Stomach smooth muscle (tissue), 2 donors: ENCODE data around the gene GPC4.

ENCODE experiments used
- H3K27ac ChIP-seq: one replicate; pipeline ENCODE4 v1.7.0; 2013; ENCODE audit warnings: mild to moderate bottlenecking, low read length, inconsistent platforms
- H3K27me3 ChIP-seq, 2 donors: one replicate each; pipeline ENCODE4 v1.7.0; 2013; ENCODE audit warnings: low read length in 2 of 2; ENCODE audit not compliant: insufficient read depth in 2 of 2, control insufficient read depth in 1 of 2
- H3K36me3 ChIP-seq, 2 donors: one replicate each; pipeline ENCODE4 v1.7.0; 2013; ENCODE audit warnings: low read length in 2 of 2; ENCODE audit not compliant: control insufficient read depth in 2 of 2, insufficient read depth in 2 of 2
- H3K4me1 ChIP-seq: one replicate; pipeline ENCODE4 v1.7.0; 2013; ENCODE audit warnings: low read length; ENCODE audit not compliant: control insufficient read depth, insufficient read depth
- H3K4me3 ChIP-seq, 2 donors: one replicate each; pipeline ENCODE4 v1.7.0; 2013; ENCODE audit warnings: low read length in 2 of 2
- H3K9ac ChIP-seq, 2 donors: one replicate each; pipeline ENCODE4 v1.7.0; 2013; ENCODE audit warnings: low read length in 2 of 2, mild to moderate bottlenecking in 1 of 2
- H3K9me3 ChIP-seq, 2 donors: one replicate each; pipeline ENCODE4 v1.7.0; 2013; ENCODE audit warnings: low read length in 2 of 2; ENCODE audit not compliant: control insufficient read depth in 2 of 2
- donor health status: healthy.
- donor health status: Pancreatic carcinoma.

Gene GPC4

GRCh38 chrX:133365871-133366611 is 49.2 kb downstream of the GPC4 start:
- no peaks in the 10 kb centered on the region for H3K9me3 ChIP-seq
- no peaks in the 10 kb centered on the region for H3K27me3 ChIP-seq
- no peak overlapping the region for H3K4me3 ChIP-seq
- peaks cover 3% of the 10 kb centered on the region for H3K4me1 ChIP-seq
- no peaks in the 10 kb centered on the region for H3K36me3 ChIP-seq
- H3K9ac ChIP-seq: no peak overlapping the region
- no peak overlapping the region for H3K27ac ChIP-seq

GRCh38 chrX:133364865-133365264 is 50.4 kb downstream of the GPC4 start:
- Histone ChIP-seq H3K9me3 (no peaks in the 10 kb centered on the region), H3K27me3 (no peaks in the 10 kb centered on the region), H3K36me3 (no peaks in the 10 kb centered on the region), H3K9ac (no peak overlapping the region), H3K4me3 (no peak overlapping the region), H3K27ac (no peak overlapping the region), H3K4me1 (peaks cover 3% of the 10 kb centered on the region)

GRCh38 chrX:133364196-133364595 is 51.1 kb downstream of the GPC4 start:
- no peak overlapping the region for H3K9ac ChIP-seq
- no peak overlapping the region for H3K27ac ChIP-seq
- no peaks in the 10 kb centered on the region for H3K27me3 ChIP-seq
- H3K9me3 ChIP-seq: no peaks in the 10 kb centered on the region
- H3K4me3 ChIP-seq: no peak overlapping the region
- H3K36me3 ChIP-seq: no peaks in the 10 kb centered on the region
- H3K4me1 ChIP-seq: peaks cover 3% of the 10 kb centered on the region

- Histone ChIP-seq H3K4me3 (no peak overlapping the region), H3K4me1 (peaks cover 3% of the 10 kb centered on the region), H3K36me3 (no peaks in the 10 kb centered on the region), H3K9ac (no peak overlapping the region), H3K27ac (no peak overlapping the region), H3K27me3 (no peaks in the 10 kb centered on the region), H3K9me3 (no peaks in the 10 kb centered on the region)
These were observed 52.8 kb downstream of the GPC4 start for GRCh38 chrX:133362538-133362937.

- no peaks in the 10 kb centered on the region for H3K9me3 ChIP-seq
- no peak overlapping the region for H3K27ac ChIP-seq
- no peaks in the 10 kb centered on the region for H3K36me3 ChIP-seq
- H3K9ac ChIP-seq: no peak overlapping the region
- peaks cover 3% of the 10 kb centered on the region for H3K4me1 ChIP-seq
- no peak overlapping the region for H3K4me3 ChIP-seq
- H3K27me3 ChIP-seq: peaks cover 0 to 2% of the 10 kb centered on the region in 2 donors
These were observed 55.8 kb downstream of the GPC4 start for GRCh38 chrX:133359466-133359865.

GRCh38 chrX:133353233-133353632 is 62.1 kb downstream of the GPC4 start:
- no peak overlapping the region for H3K9ac ChIP-seq
- H3K27ac ChIP-seq: no peak overlapping the region
- no peaks in the 10 kb centered on the region for H3K36me3 ChIP-seq

GRCh38 chrX:133350751-133351150 is 64.5 kb downstream of the GPC4 start:
- no peaks in the 10 kb centered on the region for H3K9me3 ChIP-seq
- no peak overlapping the region for H3K4me3 ChIP-seq
- peaks cover 3% of the 10 kb centered on the region for H3K4me1 ChIP-seq
- H3K27ac ChIP-seq: no peak overlapping the region
- H3K27me3 ChIP-seq: peaks cover 0 to 2% of the 10 kb centered on the region in 2 donors
- H3K36me3 ChIP-seq: no peaks in the 10 kb centered on the region
- no peak overlapping the region for H3K9ac ChIP-seq

More at GRCh38 chrX:133353233-133353632, 62.1 kb downstream of the GPC4 start:
- no peak overlapping the region for H3K4me3 ChIP-seq
- H3K9me3 ChIP-seq: no peaks in the 10 kb centered on the region
- peaks cover 3% of the 10 kb centered on the region for H3K4me1 ChIP-seq
- peaks cover 0 to 2% of the 10 kb centered on the region in 2 donors for H3K27me3 ChIP-seq

- Histone ChIP-seq H3K4me1 (peaks cover 3% of the 10 kb centered on the region), H3K27me3 (no peaks in the 10 kb centered on the region), H3K36me3 (no peaks in the 10 kb centered on the region), H3K9ac (no peak overlapping the region), H3K27ac (no peak overlapping the region), H3K4me3 (no peak overlapping the region), H3K9me3 (no peaks in the 10 kb centered on the region)
These were observed 69.3 kb downstream of the GPC4 start for GRCh38 chrX:133346026-133346425.

GRCh38 chrX:133339566-133339965 is 75.7 kb downstream of the GPC4 start:
- no peak overlapping the region for H3K9ac ChIP-seq
- H3K36me3 ChIP-seq: no peaks in the 10 kb centered on the region
- no peak overlapping the region for H3K27ac ChIP-seq
- no peaks in the 10 kb centered on the region for H3K4me1 ChIP-seq
- H3K9me3 ChIP-seq: no peaks in the 10 kb centered on the region
- H3K4me3 ChIP-seq: no peak overlapping the region
- H3K27me3 ChIP-seq: no peaks in the 10 kb centered on the region

GRCh38 chrX:133337250-133337649 is 78.0 kb downstream of the GPC4 start:
- Histone ChIP-seq H3K4me3 (no peak overlapping the region), H3K27ac (no peak overlapping the region), H3K9ac (no peak overlapping the region), H3K27me3 (peaks cover 0 to 5% of the 10 kb centered on the region in 2 donors), H3K9me3 (no peaks in the 10 kb centered on the region), H3K4me1 (no peaks in the 10 kb centered on the region), H3K36me3 (no peaks in the 10 kb centered on the region)

- Histone ChIP-seq H3K4me3 (no peak overlapping the region), H3K4me1 (no peaks in the 10 kb centered on the region), H3K9ac (no peak overlapping the region), H3K9me3 (no peaks in the 10 kb centered on the region), H3K27ac (no peak overlapping the region), H3K27me3 (peaks cover 0 to 8% of the 10 kb centered on the region in 2 donors), H3K36me3 (no peaks in the 10 kb centered on the region)
These were observed 80.3 kb downstream of the GPC4 start for GRCh38 chrX:133335027-133335426.
